ENCODE results near the gene RGS18.
"Not testable (repeated sequence)": the region's sequence is repeated elsewhere in the genome, so short reads cannot be mapped to it uniquely, and the experiment has no call there.

The RGS18 gene

GRCh38 chr1:192167911-192168700 lies 9.8 kb downstream of the RGS18 start:
- no peak for DNase-seq

GRCh38 chr1:192168964-192169363 lies 10.7 kb downstream of the RGS18 start:
- DNase-seq = no peak

GRCh38 chr1:192170196-192170984 lies 12.1 kb downstream of the RGS18 start:
- no peak for DNase-seq

DNA sequence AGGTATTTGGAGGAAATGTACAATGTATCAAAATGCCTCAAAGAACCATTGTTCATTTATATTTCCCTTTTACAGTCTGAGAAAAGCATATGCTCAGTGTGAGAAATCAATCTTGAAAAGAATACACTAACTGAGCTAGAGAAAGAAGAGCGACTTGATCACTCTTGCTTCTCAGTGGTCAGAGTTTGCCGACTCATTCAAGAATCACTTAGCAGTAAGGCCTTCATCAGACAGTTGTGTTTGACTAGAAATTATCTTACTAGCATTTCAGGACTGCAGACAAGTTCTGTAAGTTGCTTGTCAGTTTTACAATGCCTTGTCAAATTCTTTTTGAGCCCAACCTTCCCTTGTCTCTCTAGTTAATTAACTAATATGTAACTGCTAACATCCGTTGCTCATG lies 12.9 kb downstream of the RGS18 start:
- no peak for DNase-seq

GRCh38 chr1:192175971-192176370 lies 17.7 kb downstream of the RGS18 start:
- no peak for DNase-seq

- no peak for DNase-seq
Observed at GRCh38 chr1:192183788-192184187, 25.5 kb downstream of the RGS18 start.

DNA sequence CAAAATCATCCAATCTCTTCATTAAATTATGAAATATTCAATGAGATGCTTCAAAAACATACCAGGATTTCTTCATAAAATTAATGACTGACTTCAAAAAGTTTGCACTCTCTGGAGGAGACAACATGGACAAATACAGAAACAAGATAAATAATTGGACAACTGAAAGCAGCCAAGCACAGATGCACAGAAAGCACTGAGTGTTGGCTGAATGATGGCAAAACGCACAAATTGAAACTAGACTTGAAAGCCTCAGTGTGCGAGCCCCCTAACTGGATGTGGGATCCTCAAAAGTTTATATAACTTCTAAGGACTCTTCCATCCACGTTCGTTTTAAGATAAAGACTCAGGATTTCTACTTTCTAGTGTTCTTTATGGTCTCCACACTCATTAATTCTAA lies 27.9 kb downstream of the RGS18 start:
- DNase-seq = no peak

DNA sequence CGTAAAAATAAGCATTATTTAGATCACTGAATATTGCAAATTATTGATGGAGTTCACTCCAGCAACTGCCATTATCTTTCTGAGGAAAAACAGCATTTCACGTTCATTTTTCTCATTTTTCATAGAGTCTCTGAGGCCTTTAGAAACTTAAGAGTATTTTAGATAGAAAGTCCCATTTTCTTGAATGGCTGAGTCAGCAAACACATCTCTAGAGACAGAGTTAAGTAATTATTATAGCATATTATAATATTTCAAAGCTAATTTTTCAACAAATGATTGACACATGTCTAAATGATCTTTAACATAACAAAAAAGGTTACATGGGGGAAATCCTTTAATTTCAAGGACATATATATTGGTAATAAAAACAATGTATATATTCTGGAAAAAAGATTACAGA lies 31.8 kb downstream of the RGS18 start:
- no peak for DNase-seq

GRCh38 chr1:192201303-192201702 lies 43.0 kb downstream of the RGS18 start:
- no peak for DNase-seq

- no peak for DNase-seq
Observed at GRCh38 chr1:192224396-192224795, 66.1 kb downstream of the RGS18 start.

GRCh38 chr1:192224846-192225245 lies 66.6 kb downstream of the RGS18 start:
- no peak for DNase-seq

DNA sequence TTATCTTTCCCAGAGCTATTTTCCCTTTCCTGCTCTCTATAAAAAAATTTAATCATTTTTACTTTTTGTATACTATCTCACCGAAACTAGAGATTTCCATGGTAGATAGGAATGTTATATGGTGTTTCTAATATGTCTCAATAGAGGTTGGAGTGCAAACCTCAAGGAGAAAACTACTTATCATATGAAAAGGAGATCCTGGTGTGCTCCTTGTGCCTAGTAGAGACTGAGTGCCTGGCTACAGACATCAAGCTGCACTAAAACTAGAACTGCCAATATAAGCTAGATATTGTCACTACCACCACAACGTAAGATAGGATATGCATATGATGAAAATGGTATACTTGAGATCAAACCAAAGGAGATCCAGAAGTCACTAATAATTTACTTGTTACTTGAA lies 67.0 kb downstream of the RGS18 start:
- no peak for DNase-seq

DNA sequence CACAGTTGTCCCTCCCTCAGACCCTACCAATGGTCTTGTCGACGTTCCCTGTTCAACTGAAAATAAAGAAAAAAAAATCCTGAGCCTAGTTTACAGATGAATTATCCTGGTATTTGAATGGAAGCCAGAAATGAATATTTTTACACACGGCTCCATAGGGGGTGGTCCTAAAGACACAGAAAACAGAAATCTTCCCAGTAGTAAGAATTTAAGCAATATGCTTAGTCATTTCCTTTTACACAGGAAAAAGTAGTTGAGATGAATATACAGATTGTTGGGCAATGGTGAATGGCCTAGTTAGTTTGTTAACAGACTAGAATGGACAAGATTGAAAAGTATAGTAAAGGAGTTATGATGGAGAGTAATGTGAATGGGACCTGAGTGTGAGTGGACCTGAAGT lies 67.4 kb downstream of the RGS18 start:
- no peak for DNase-seq

DNA sequence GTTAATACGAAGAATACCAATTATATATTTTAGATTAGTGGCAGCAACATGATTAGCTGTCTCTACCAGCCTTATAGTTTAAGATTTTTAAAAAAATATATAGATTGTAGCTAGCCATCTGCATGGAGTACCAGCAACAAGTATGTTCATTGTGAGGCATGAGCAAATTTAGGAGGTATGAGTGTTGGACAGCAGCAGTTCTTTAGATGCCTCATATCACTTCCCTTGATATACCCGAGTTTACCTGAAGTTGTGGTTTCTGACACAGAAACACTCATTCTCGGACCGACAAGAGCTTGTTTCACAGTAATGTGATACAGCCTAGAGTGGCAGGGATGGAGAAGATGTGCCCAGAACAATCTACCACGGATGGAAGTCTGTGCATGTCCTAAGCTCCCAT lies 69.1 kb downstream of the RGS18 start:
- DNase-seq = no peak

GRCh38 chr1:192227980-192228379 lies 69.7 kb downstream of the RGS18 start:
- not testable (repeated sequence) for DNase-seq

- no peak for DNase-seq
Observed at GRCh38 chr1:192232817-192233417, 74.7 kb downstream of the RGS18 start.

- no peak for DNase-seq
Observed at GRCh38 chr1:192235127-192235526, 76.9 kb downstream of the RGS18 start.

Measured in stimulated activated CD4-positive, alpha-beta T cell treated with anti-CD3 and anti-CD28 coated beads, Interleukin-15, amount 100 ng/mL, for 24 hours (primary cell).